NCI-H187 (cell line): ENCODE measurements around the gene ST3GAL5.

Experiments
- DNase-seq, 2 experiments: peaks; one replicate each; lab custom pipeline; 2025; lab: John Stamatoyannopoulos, UW

ST3GAL5 gene

DNA sequence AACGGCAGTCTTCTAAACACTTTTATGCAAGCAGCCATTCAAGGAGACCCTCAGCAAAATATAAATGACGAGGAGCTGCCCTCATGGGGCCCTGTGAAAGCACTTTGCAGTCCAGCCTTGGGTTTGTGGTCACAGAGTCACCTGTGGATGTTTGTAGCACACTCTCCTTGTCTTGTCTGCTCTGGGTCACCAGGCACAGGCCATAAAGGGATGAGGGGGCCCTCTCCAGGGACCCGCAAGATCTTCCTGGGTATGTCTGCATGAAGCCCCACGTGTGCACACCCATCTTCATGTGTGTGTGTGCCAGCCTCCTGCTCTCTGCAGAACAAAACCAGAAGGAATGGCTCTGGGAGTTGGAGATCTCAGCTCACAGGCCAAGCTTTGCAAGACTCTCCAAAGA lies 98.8 kb downstream of the ST3GAL5 start:
- no peak for DNase-seq

- DNase-seq = no peak
Observed at GRCh38 chr2:85789271-85789670, 99.5 kb downstream of the ST3GAL5 start.

DNA sequence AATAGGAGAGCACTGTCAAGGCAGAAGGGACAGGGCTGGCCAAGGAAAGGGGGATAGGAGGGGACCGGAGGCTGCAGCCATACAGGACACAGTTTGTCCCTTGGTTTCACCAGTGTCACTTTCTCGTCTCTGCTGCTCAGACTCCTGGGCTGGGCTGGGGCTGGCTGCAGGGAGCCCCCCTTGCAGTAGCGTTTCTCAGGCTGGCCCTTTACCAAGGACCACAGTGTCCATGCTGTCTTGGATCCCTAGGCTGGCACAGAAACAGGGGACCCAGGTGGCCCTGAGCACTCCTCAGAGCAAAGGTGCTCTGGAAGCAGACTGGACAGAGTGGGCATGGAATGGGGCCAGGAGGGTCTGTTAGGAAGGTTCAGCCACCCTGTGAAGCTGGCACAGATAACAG lies 100.2 kb downstream of the ST3GAL5 start:
- DNase-seq = no peak

DNA sequence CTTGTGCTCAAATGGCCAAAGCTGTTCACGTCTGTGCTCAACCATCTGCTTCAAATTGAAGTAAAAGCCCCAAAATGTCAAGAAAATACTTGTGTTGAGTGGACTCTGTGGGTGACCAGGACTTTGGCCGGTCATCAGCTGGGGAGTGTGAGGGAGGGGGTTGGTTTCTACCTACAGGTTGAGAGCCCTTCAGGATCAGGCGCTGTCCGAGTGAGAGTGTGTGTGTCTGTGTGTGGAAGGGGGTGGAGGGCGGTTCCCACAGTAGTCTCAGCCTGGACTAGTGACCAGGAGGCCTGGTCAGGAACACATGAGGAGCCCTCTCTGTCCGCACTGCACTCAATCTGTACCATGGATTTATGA lies 100.8 kb downstream of the ST3GAL5 start:
- DNase-seq = no peak

GRCh38 chr2:85787282-85787980 lies 101.4 kb downstream of the ST3GAL5 start:
- DNase-seq = no peak
